Skeletal muscle tissue (tissue), 4 donors: ENCODE measurements around the gene PCK2. TPM values are rescaled to one million over a fixed set of nuclear protein-coding genes. Genes with fewer than 3 reads are reported as not detected.
A peak's percentile ranks its signal among the peaks of the same experiment; 100 is the strongest.
"Not testable (repeated sequence)": the region's sequence is repeated elsewhere in the genome, so short reads cannot be mapped to it uniquely, and the experiment has no call there.

Experiments
- H3K27ac ChIP-seq: one replicate; pipeline ENCODE4 v1.7.0; 2013; ENCODE audit warnings: mild to moderate bottlenecking, low read depth, low read length, inconsistent platforms
- H3K27me3 ChIP-seq, 3 donors: one replicate each; pipeline ENCODE4 v1.7.0; 2013; ENCODE audit warnings: low read length in 3 of 3; ENCODE audit not compliant: control insufficient read depth in 3 of 3, insufficient read depth in 3 of 3
- H3K36me3 ChIP-seq, 3 donors: one replicate each; pipeline ENCODE4 v1.7.0; 2013; ENCODE audit warnings: low read length in 3 of 3; ENCODE audit not compliant: control insufficient read depth in 3 of 3, insufficient read depth in 3 of 3
- H3K4me1 ChIP-seq, 3 donors: one replicate each; pipeline ENCODE4 v1.7.0; 2013; ENCODE audit warnings: low read length in 3 of 3, mild to moderate bottlenecking in 3 of 3; ENCODE audit not compliant: control insufficient read depth in 3 of 3, insufficient read depth in 3 of 3
- H3K4me3 ChIP-seq, 3 donors: one replicate each; pipeline ENCODE4 v1.7.0; 2013; ENCODE audit warnings: low read length in 3 of 3
- H3K9ac ChIP-seq, 3 donors: one replicate each; pipeline ENCODE4 v1.7.0; 2013; ENCODE audit warnings: low read length in 3 of 3, mild to moderate bottlenecking in 3 of 3, moderate library complexity in 2 of 3, low read depth in 1 of 3
- H3K9me3 ChIP-seq, 3 donors: one replicate each; pipeline ENCODE4 v1.7.0; 2013; ENCODE audit warnings: low read length in 3 of 3; ENCODE audit not compliant: control insufficient read depth in 3 of 3
- total RNA-seq: library from RNA; depleted of rRNA; stranded (reverse); fragments of >200 nt; gene quantifications from one replicate; pipeline ENCODE4 v1.2.3, GENCODE V29; 2014
- donor health status: Osteomylitis.

PCK2 gene
- total RNA-seq, 1 donor from 2014 or later, result 3.7 TPM

DNA sequence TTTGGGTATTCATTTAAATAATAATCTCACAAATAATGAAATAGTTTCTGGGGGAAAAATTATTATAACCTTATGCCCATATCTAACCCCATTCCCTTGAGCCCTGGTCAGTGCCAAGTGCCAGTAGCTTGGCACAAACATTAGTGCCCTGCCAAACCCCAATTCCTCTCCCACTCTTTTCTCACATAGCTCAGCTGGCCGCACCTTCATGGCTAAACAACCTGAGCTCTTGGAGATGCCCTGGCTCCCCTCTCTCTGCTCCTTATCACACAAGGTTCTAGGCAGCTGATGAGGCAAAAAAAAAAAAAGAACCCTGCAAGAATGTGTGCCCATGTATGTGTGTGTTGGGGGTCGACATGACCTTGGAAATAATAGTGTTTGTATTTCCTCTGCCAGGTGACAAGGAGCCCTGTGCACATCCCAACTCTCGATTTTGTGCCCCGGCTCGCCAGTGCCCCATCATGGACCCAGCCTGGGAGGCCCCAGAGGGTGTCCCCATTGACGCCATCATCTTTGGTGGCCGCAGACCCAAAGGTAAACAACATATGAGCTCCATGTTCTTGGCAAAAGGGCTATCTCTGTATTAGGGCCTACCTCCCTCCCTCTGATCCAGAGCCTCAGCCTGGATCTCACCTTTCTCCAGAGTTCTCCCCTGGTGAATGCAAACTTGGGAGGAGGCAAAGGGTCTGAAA, 8.4 kb downstream of the PCK2 start:
- Histone ChIP-seq H3K36me3 (peaks cover 0 to 3% (median 3%) of the 10 kb centered on the region in 3 donors), H3K27ac (no peak overlapping the region), H3K27me3 (no peaks in the 10 kb centered on the region), H3K9me3 (no peaks in the 10 kb centered on the region), H3K4me1 (peaks cover 0 to 5% (median 2%) of the 10 kb centered on the region in 3 donors), H3K4me3 (no peak overlapping the region), H3K9ac (no peak overlapping the region)

DNA sequence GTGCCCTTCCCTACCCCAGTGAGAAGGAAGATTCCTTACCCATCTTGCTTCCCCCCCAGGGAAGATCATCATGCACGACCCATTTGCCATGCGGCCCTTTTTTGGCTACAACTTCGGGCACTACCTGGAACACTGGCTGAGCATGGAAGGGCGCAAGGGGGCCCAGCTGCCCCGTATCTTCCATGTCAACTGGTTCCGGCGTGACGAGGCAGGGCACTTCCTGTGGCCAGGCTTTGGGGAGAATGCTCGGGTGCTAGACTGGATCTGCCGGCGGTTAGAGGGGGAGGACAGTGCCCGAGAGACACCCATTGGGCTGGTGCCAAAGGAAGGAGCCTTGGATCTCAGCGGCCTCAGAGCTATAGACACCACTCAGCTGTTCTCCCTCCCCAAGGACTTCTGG, 9.3 kb downstream of the PCK2 start:
- H3K36me3 ChIP-seq, result peaks cover 0 to 3% (median 3%) of the 10 kb centered on the region in 3 donors
- no peak overlapping the region for H3K27ac ChIP-seq
- H3K27me3 ChIP-seq, result no peaks in the 10 kb centered on the region
- H3K4me1 ChIP-seq, result peaks cover 0 to 5% (median 2%) of the 10 kb centered on the region in 3 donors
- no peak overlapping the region for H3K9ac ChIP-seq
- no peak overlapping the region for H3K4me3 ChIP-seq
- H3K9me3 ChIP-seq, result no peaks in the 10 kb centered on the region

DNA sequence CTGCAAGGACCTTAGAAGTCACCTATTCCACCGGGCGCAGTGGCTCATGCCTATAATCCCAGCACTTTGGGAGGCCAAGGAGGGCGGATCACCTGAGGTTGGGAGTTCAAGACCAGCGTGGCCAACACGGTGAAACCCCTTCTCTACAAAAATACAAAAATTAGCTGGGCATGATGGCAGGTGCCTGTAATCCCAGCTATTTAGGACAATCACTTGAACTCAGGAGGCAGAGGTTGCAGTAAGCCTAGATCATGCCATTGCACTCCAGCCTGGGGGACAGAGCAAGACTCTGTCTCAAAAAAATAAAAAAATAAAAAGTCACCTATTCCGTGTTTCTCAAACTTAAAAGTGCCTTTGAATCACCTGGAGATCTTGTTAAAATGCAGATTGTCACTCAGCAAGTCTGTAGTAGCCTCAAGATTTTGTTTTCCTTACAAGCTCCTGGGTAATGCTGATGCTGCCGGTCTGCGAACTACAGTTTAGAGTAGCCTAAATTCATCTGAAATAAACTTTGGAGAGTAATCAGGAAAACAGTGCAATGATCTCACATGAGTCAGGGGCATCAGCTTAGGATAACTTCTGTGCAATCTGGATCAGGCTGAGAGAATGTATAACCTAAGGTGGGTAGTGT, 11.6 kb downstream of the PCK2 start:
- not testable (repeated sequence) for H3K9ac ChIP-seq, H3K27me3 ChIP-seq, H3K36me3 ChIP-seq, H3K4me3 ChIP-seq, H3K4me1 ChIP-seq, H3K27ac ChIP-seq, H3K9me3 ChIP-seq

DNA sequence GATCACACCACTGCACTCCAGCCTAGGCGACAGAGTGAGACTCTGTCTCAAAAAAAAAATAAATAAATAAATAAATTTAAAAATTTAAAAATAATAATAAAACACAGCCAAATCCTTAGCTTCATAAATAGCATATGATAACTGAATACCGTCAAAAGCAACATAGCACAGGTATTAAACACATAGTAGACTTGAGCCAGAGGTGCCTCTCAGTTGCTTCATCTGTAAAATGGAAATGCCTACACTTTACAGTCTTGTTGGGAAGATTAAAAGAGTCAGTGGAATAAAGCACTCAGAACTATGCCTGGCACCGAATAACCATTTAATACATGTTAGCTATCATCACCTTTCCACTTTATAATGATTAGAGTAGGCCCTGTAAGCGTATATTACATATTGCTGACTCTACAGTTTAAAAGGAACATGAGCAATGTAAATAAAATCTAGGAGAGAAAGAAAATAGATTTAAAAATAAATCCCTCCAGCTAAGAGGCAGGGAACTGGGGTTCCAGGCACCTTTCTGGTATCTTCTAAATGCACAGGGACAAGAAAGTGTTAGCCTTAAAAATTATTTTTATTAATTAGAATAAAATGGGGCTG, 12.7 kb downstream of the PCK2 start:
- Histone ChIP-seq H3K36me3 (peaks cover 0 to 3% (median 3%) of the 10 kb centered on the region in 3 donors), H3K9me3 (no peaks in the 10 kb centered on the region)

DNA sequence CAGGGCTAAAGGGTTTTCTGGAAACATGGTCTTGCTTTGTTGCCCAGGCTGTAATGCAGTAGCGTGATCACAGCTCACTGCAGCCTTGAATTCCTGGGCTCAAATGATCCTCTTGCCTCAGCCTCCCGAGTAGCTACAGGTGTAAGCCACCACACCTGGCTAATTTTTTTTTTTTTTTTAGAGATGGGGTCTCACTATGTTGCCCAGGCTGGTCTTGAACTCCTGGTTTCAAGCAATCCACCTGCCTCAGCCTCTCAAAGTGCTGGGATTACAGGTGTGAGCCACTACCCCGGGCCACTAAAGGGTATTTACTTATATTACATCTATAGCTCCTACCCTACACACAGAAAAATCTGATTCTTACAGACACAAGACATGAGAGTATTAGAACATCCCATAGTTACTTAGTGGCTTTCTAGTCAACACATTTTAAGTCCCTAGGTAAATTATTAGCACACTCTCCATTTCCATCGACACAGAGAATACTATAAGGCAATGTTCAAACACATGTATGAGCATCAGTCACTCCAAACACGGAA, 14.3 kb downstream of the PCK2 start:
- Histone ChIP-seq H3K27me3 (no peaks in the 10 kb centered on the region), H3K27ac (no peak overlapping the region), H3K4me1 (peaks cover 0 to 9% (median 7%) of the 10 kb centered on the region in 3 donors), H3K9me3 (no peaks in the 10 kb centered on the region), H3K36me3 (peaks cover 0 to 3% (median 0%) of the 10 kb centered on the region in 3 donors), H3K4me3 (no peak overlapping the region), H3K9ac (peak overlapping the region in 2 of 3 donors; percentile 7 to 51)

More for the DNA sequence above, 12.7 kb downstream of the PCK2 start:
- peaks cover 0 to 7% (median 7%) of the 10 kb centered on the region in 3 donors for H3K4me1 ChIP-seq
- no peak overlapping the region for H3K4me3 ChIP-seq
- H3K9ac ChIP-seq, result no peak overlapping the region
- H3K27ac ChIP-seq, result no peak overlapping the region
- H3K27me3 ChIP-seq, result no peaks in the 10 kb centered on the region

DNA sequence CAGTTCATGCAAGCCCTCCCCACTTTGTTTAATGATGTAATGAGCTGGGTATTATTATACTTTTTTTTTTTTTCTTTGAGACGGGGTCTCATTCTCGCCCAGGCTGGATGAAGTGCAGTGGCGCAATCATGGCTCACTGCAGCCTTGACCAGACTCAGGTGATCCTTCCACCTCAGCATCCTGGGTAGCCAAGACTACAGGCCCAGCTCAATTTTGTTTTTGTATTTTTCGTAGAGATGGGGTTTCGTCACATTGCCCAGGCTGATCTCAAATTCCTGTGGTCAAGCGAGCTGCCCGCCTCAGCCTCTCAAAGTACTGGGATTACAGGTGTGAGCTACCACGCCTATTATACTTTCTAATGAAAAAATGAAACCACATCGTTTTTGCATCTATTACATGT, 15.9 kb downstream of the PCK2 start:
- Histone ChIP-seq H3K27ac (no peak overlapping the region), H3K9me3 (no peaks in the 10 kb centered on the region), H3K36me3 (no peaks in the 10 kb centered on the region), H3K27me3 (no peaks in the 10 kb centered on the region), H3K9ac (no peak overlapping the region), H3K4me1 (peaks cover 4 to 15% (median 9%) of the 10 kb centered on the region in 3 donors), H3K4me3 (no peak overlapping the region)

DNA sequence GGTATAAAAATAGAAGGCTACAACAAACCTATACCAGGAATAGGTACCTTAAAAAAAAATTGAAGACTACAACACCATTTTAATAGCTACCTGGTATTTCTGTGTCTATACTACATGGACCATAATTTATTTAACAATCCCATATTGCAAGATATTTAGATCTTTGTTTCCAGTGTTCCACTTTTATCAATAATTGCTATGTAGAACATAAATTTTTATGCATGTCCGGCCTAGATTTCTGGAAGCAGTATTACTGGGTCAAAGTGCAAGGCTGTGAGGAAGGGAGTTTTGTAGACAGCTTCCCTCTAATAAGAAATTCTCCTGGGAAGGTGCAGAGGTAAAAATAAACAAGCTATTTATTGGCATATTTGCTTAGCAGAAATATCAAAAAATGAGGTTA, 16.4 kb downstream of the PCK2 start:
- Histone ChIP-seq H3K9me3 (no peaks in the 10 kb centered on the region), H3K27me3 (no peaks in the 10 kb centered on the region), H3K9ac (no peak overlapping the region), H3K36me3 (no peaks in the 10 kb centered on the region), H3K27ac (no peak overlapping the region), H3K4me3 (no peak overlapping the region), H3K4me1 (peaks cover 8 to 18% (median 13%) of the 10 kb centered on the region in 3 donors)

DNA sequence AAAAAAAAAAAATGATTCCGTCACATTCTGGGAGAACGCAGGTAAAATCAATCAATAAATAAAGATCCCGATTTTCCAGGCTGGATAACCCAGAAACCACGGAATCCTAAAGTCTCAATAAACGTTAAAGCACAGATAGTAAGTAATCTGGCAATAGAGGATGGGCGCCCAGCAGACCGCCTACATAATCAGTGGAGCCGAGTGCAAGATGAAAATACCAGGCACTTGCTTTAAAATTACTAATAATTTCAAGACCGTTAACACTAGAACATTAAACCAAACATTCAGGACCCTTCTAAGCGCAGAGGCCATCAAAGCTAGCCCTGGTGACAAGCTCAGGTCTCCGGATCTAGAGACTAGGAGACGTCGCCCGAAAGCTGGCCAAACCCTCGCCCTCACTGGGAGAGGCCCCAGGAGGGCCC, 19.3 kb downstream of the PCK2 start:
- peak overlapping the region; percentile 93 to 98 (median 98) for H3K4me3 ChIP-seq
- H3K27ac ChIP-seq, result peak overlapping the region; percentile 97
- peaks cover 21 to 29% (median 28%) of the 10 kb centered on the region in 3 donors for H3K4me1 ChIP-seq
- H3K27me3 ChIP-seq, result no peaks in the 10 kb centered on the region
- peaks cover 12 to 18% (median 12%) of the 10 kb centered on the region in 3 donors for H3K36me3 ChIP-seq
- H3K9me3 ChIP-seq, result no peaks in the 10 kb centered on the region
- H3K9ac ChIP-seq, result peak overlapping the region; percentile 85 to 100 (median 99)

DNA sequence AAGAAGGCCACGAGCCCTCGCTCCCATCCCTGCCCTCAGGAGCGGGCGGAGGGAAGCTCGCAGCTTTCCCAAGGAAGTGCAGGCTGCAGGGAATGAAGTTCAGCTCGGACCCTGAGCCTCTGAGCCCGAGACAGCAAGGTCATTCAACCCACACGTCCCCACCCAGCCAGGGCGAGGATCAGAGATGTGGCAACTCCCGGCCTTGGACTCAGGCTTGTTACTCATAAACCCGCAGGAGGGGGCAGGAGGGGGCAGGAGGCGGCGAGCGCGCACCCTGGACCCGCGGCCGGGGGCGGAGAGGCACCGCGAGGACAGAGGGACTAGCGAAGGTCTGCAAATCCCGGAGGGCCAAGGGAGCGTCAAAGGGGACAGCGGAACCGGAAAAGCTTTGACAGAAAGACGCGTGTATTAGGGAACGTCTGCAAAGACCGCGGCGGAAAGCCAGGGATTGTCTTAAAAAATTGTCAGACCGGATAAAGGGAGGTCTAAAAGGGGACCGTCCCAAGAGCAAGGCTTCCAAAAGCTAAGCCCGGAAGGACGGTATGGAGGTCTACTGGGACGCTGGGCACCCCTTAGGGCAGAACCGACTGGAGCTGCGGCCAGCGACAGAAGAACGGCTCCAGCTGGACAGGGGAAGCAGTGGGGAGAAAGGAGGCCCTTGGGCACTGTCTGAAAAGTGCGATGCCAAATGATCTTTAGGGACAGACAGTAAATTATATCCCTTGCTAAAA, 19.9 kb downstream of the PCK2 start:
- peaks cover 21 to 24% (median 23%) of the 10 kb centered on the region in 3 donors for H3K4me1 ChIP-seq
- H3K9me3 ChIP-seq, result no peaks in the 10 kb centered on the region
- H3K27me3 ChIP-seq, result no peaks in the 10 kb centered on the region
- H3K36me3 ChIP-seq, result peaks cover 17 to 23% (median 18%) of the 10 kb centered on the region in 3 donors
- peak overlapping the region; percentile 97 for H3K27ac ChIP-seq
- H3K4me3 ChIP-seq, result peak overlapping the region; percentile 93 to 98 (median 98)
- H3K9ac ChIP-seq, result peak overlapping the region; percentile 85 to 100 (median 99)
